Suprapubic skin (tissue), 4 donors: ENCODE data around the gene ZNHIT2.

Experiments
- CTCF ChIP-seq, 2 donors: fragments of 200-600 bp in 1 of 2; fragments of 450-650 bp in 1 of 2; sonication (generic) in 1 of 2; IDR thresholded peaks; one replicate each; pipeline ENCODE4 v1.5.1; 2016 to 2019; ENCODE audit warnings: antibody characterized with exemption in 2 of 2, mild to moderate bottlenecking in 1 of 2, moderate library complexity in 1 of 2
- EP300 ChIP-seq: sonication (generic); formaldehyde crosslinking; IDR thresholded peaks from one replicate; pipeline ENCODE4 v1.6.1; 2017; ENCODE audit warnings: antibody characterized with exemption
- POLR2A ChIP-seq, 2 donors: fragments of 450-650 bp; IDR thresholded peaks; one replicate each; pipeline ENCODE4 v1.6.1; 2017; ENCODE audit warnings: antibody characterized with exemption in 2 of 2, mild to moderate bottlenecking in 2 of 2, moderate library complexity in 2 of 2
- POLR2AphosphoS5 ChIP-seq, 3 donors: sonication (generic); formaldehyde crosslinking; IDR thresholded peaks; one replicate each; pipeline ENCODE4 v1.6.1; 2017; ENCODE audit warnings: antibody characterized with exemption in 3 of 3

- TF ChIP-seq CTCF (IDR thresholded peaks at IDR 0.05): no peak
- no peak for TF ChIP-seq POLR2A (IDR thresholded peaks at IDR 0.05)
- no peak for TF ChIP-seq POLR2AphosphoS5 (IDR thresholded peaks at IDR 0.05)
- TF ChIP-seq EP300: no peak
Measured at GRCh38 chr11:65111159-65111743, 6.2 kb downstream of the ZNHIT2 start.
